Cardiac fibroblast (primary cell): Measurements from ENCODE around the gene RAC3.

ENCODE experiments used
- DNase-seq, 2 donors: peaks; one replicate each; pipeline versions ENCODE4 v3.0.0 to v3.0.0-alpha.2; 2010; ENCODE audit warnings: low read depth in 2 of 2
- H3K4me3 ChIP-seq, 2 donors: replicated peaks in 1 of 2; 1 replicate in 1 of 2; 2 replicates in 1 of 2; pipeline ENCODE4 v1.5.1; 2011; ENCODE audit warnings: low read depth in 2 of 2, low read length in 2 of 2, mild to moderate bottlenecking in 2 of 2, moderate library complexity in 1 of 2
- CTCF ChIP-seq: IDR thresholded peaks from one replicate; pipeline ENCODE4 v1.5.1; 2011; ENCODE audit warnings: low read depth, mild to moderate bottlenecking, low read length, inconsistent platforms

Gene RAC3

GRCh38 chr17:82078433-82078832 lies 47.0 kb downstream of the RAC3 start:
- no peak overlapping the region for H3K4me3 ChIP-seq
- no peak for TF ChIP-seq CTCF
- no peak for DNase-seq

- no peak for TF ChIP-seq CTCF
- H3K4me3 ChIP-seq: no peak overlapping the region
- DNase-seq: no peak
These were observed 47.7 kb downstream of the RAC3 start for GRCh38 chr17:82079001-82079677.

GRCh38 chr17:82080048-82080788 lies 48.7 kb downstream of the RAC3 start:
- DNase-seq: no peak
- H3K4me3 ChIP-seq: no peak overlapping the region
- no peak for TF ChIP-seq CTCF

- DNase-seq: no peak
- no peak overlapping the region for H3K4me3 ChIP-seq
- TF ChIP-seq CTCF: no peak
These were observed 49.4 kb downstream of the RAC3 start for GRCh38 chr17:82080789-82081464.

- no peak for TF ChIP-seq CTCF
- no peak for DNase-seq
- no peak overlapping the region for H3K4me3 ChIP-seq
These were observed 50.1 kb downstream of the RAC3 start for GRCh38 chr17:82081546-82081945.

- TF ChIP-seq CTCF: no peak
- DNase-seq: no peak
- no peak overlapping the region for H3K4me3 ChIP-seq
These were observed 50.5 kb downstream of the RAC3 start for GRCh38 chr17:82081966-82082365.
